Left ventricle myocardium inferior (tissue), 1 donor: ENCODE measurements around the gene CDC42. TPM values are rescaled to one million over a fixed set of nuclear protein-coding genes. Genes with fewer than 3 reads are reported as not detected.

ENCODE experiments used
- DNase-seq: peaks from one replicate; pipeline ENCODE4 v3.0.0-alpha.2; 2020
- H3K27ac ChIP-seq: fragments of 200-600 bp; replicated peaks from 2 replicates; pipeline ENCODE4 v1.8.0; 2021
- H3K27me3 ChIP-seq: fragments of 200-600 bp; 2 replicates; pipeline ENCODE4 v1.8.0; 2021; ENCODE audit warnings: low read depth
- H3K36me3 ChIP-seq: fragments of 200-600 bp; 2 replicates; pipeline ENCODE4 v1.8.0; 2021
- H3K4me1 ChIP-seq: fragments of 200-600 bp; 2 replicates; pipeline ENCODE4 v1.8.0; 2021
- H3K4me3 ChIP-seq: fragments of 200-600 bp; 2 replicates; pipeline ENCODE4 v1.8.0; 2021; ENCODE audit warnings: mild to moderate bottlenecking, moderate library complexity
- H3K9me3 ChIP-seq: fragments of 200-600 bp; replicated peaks from 2 replicates; pipeline ENCODE4 v1.8.0; 2021
- intact Hi-C: fragments of 100-400 bp; cut with micrococcal nuclease; formaldehyde crosslinking; loops from one replicate; pipeline ENCODE4 v1.11.0; 2022
- total RNA-seq: library from RNA; stranded (reverse); fragmentation: NEBNext Ultra II Directional; extraction: Animal tissue kit (Norgen Biotek cat#: 25700); gene quantifications from one replicate; pipeline ENCODE4 v1.2.1, GENCODE V29; 2021
- TF ChIP-seq, protein P1 (sequence below): fragments of 200-600 bp; IDR thresholded peaks from 2 replicates; pipeline ENCODE4 v1.8.0; 2021; ENCODE audit warnings: antibody characterized with exemption, mild to moderate bottlenecking, borderline replicate concordance
- donor health status: DM: no; HTN: yes; CAD: no; lungs with severe emphysema.

Gene CDC42
- total RNA-seq, 1 donor from 2014 or later: 126 TPM

DNA sequence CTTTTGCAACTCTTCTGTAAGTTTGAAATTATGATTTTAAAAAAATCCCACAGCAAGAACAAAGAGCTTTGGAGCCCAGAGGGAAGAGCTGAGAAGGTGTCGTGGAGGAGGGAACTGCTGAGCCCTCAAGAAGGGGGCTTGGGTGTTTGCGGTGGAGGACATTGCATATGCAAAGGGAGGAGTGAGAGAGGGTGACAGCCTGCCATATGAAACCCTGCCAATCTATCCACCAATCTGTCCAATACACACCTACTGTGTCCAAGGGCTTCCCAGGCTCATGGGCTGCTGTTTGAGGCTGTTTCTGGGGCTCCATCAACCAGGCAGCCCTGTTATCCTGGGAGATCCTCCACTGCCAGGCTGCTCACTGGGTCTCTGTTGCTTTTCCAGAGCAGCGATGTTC lies 75.2 kb downstream of the CDC42 start:
- Histone ChIP-seq H3K9me3 (no peaks in the 10 kb centered on the region), H3K4me3 (no peak overlapping the region), H3K36me3 (no peaks in the 10 kb centered on the region), H3K27ac (no peak overlapping the region), H3K4me1 (no peaks in the 10 kb centered on the region), H3K27me3 (peaks cover 13% of the 10 kb centered on the region)
- TF ChIP-seq, protein P1, sequence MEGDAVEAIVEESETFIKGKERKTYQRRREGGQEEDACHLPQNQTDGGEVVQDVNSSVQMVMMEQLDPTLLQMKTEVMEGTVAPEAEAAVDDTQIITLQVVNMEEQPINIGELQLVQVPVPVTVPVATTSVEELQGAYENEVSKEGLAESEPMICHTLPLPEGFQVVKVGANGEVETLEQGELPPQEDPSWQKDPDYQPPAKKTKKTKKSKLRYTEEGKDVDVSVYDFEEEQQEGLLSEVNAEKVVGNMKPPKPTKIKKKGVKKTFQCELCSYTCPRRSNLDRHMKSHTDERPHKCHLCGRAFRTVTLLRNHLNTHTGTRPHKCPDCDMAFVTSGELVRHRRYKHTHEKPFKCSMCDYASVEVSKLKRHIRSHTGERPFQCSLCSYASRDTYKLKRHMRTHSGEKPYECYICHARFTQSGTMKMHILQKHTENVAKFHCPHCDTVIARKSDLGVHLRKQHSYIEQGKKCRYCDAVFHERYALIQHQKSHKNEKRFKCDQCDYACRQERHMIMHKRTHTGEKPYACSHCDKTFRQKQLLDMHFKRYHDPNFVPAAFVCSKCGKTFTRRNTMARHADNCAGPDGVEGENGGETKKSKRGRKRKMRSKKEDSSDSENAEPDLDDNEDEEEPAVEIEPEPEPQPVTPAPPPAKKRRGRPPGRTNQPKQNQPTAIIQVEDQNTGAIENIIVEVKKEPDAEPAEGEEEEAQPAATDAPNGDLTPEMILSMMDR: no peak
- intact Hi-C loops: no loop called here
- DNase-seq: no peak

DNA sequence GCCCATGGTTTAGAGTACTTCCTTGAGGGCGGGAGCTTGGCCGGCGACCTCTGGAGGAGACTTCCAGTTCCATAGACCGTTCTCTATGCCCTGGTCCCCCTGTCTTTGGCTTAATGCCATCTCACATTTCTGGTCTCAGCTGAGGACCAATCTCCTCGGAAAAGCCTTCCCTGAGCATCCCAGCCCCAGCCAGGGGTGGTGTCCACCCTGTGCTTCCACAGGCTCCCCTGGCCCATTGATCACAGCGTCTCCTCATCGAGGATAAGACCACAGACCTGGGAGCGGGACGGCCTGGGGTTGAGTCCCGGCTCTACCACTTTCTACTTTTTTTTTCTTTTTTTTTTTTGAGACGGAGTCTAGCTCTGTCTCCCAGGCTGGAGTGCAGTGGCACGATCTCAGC lies 75.9 kb downstream of the CDC42 start:
- intact Hi-C loops: no loop called here
- DNase-seq: no peak
- no peaks in the 10 kb centered on the region for H3K9me3 ChIP-seq

DNA sequence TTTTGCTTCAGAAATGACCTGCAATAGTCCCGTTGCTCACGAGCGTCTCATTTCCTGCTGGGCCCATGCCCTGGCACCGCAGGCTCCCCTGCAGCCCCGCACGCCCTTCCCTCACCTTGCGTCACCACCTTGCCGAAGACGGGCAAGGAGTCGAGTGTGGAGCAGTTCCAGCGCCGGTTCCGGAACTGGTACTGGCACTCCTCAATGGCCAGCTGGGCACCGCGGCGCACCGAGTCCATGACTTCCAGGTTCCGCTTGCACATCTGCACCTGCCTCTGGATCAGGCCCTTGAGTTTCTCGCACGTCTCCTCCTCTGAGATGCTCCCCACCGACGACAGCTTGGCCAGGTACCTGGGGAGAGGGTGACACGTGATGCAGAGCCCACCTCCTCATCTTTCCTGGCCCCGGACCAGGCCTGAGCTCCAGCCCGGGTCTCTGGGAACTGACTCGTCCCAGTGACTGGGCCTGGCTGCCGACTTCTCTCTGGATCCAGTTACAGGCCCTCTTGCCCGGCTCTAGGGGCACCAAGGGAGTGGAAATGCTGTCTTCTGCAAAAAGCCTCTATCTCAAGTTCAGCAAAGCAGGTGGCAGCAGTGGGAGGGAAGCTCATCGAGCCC lies 77.1 kb downstream of the CDC42 start:
- no peaks in the 10 kb centered on the region for H3K9me3 ChIP-seq
- H3K4me1 ChIP-seq: no peaks in the 10 kb centered on the region
- no peak overlapping the region for H3K4me3 ChIP-seq
- H3K36me3 ChIP-seq: no peaks in the 10 kb centered on the region
- H3K27ac ChIP-seq: no peak overlapping the region
- DNase-seq: no peak
- intact Hi-C loops: no loop called here
- TF ChIP-seq, protein P1: no peak
- peaks cover 31% of the 10 kb centered on the region for H3K27me3 ChIP-seq

More for the DNA sequence above, 75.9 kb downstream of the CDC42 start:
- Histone ChIP-seq H3K27me3 (peaks cover 19% of the 10 kb centered on the region), H3K4me3 (no peak overlapping the region), H3K36me3 (no peaks in the 10 kb centered on the region), H3K27ac (no peak overlapping the region), H3K4me1 (no peaks in the 10 kb centered on the region)
- TF ChIP-seq, protein P1: no peak

DNA sequence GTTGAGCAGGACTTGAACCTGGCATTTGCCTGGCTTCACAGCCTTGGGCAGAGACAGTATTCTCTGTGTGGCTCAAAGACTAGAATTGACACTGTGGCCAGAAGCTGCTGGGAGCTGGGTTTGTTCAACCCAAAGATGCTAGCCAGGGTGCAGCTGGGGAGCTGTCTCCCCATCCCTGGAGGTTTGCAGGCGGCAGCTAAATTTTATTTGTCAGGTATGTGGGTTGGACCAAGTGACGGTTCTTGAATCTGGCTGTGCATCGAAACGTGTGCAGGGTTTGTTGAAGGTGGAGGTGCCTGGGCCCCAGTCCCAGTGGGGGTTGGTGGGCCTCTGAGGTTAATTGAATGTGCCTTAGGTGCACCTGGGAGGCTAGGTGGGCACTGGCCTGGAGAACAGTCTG lies 78.6 kb downstream of the CDC42 start:
- TF ChIP-seq, protein P1: no peak
- Histone ChIP-seq H3K36me3 (no peaks in the 10 kb centered on the region), H3K9me3 (no peaks in the 10 kb centered on the region), H3K4me1 (no peaks in the 10 kb centered on the region), H3K27ac (no peak overlapping the region), H3K27me3 (peaks cover 45% of the 10 kb centered on the region), H3K4me3 (no peak overlapping the region)
- intact Hi-C loops: no loop called here
- DNase-seq: no peak

DNA sequence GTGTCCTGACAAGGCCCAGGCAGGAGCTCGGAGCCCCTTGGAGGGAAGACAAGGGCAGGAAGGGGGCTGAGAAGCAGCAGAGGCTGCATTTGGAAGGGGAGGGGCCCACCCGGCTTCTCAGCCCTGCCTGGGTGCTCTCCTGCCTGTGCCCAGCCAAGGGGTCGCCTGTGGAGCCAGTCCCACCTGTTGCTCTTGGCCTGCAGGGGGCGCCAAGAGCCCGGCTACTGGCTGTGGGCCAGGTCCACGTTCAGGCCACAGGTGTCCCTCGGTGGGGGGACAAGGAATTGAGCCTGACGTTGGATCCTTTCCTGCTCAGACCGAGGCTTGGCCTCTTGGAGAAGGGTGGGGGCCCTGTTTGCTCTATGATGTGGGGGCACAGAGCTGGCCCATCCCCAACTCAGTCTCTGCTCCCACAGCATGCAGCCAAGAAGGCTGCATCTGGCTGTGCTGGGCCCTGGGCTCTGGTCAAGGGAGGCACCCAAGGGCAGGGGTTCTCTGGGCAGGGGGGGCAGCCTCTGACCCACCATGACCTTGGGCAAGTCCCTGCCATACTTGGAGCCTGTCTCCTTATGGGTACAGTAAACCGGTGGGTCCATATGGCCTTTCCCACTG lies 79.5 kb downstream of the CDC42 start:
- DNase-seq: no peak
- Histone ChIP-seq H3K4me3 (no peak overlapping the region), H3K36me3 (no peaks in the 10 kb centered on the region), H3K27ac (no peak overlapping the region), H3K27me3 (peaks cover 54% of the 10 kb centered on the region), H3K9me3 (no peaks in the 10 kb centered on the region), H3K4me1 (no peaks in the 10 kb centered on the region)
- TF ChIP-seq, protein P1: peak; percentile 72
- intact Hi-C loops: no loop called here
